GM23248 (cell line): ENCODE measurements around the gene DPYD. TPM values are rescaled to one million over a fixed set of nuclear protein-coding genes. Genes with fewer than 3 reads are reported as not detected.

Experiments
- DNase-seq: peaks from one replicate; pipeline ENCODE4 v3.0.0-alpha.2; 2015
- H2AFZ ChIP-seq: fragments of 200-600 bp; sonication (generic); 2 replicates; pipeline ENCODE4 v1.6.1; 2016; ENCODE audit warnings: antibody characterized with exemption
- H3F3A ChIP-seq: fragments of 200-600 bp; sonication (generic); 2 replicates; pipeline ENCODE4 v1.6.1; 2016; ENCODE audit warnings: mild to moderate bottlenecking, antibody characterized with exemption, mixed run types; ENCODE audit not compliant: insufficient read depth
- H3K27ac ChIP-seq: fragments of 200-600 bp; sonication (generic); 2 replicates; pipeline ENCODE4 v1.5.1; 2016; ENCODE audit warnings: mild to moderate bottlenecking
- H3K27me3 ChIP-seq: fragments of 200-600 bp; sonication (generic); replicated peaks from 2 replicates; pipeline ENCODE4 v1.6.1; 2016; ENCODE audit warnings: mild to moderate bottlenecking; ENCODE audit not compliant: insufficient read depth
- H3K36me3 ChIP-seq: fragments of 200-600 bp; sonication (generic); 2 replicates; pipeline ENCODE4 v1.6.1; 2016; ENCODE audit warnings: low read depth, mild to moderate bottlenecking
- H3K4me1 ChIP-seq: fragments of 200-600 bp; sonication (generic); 2 replicates; pipeline ENCODE4 v1.6.1; 2016; ENCODE audit warnings: mild to moderate bottlenecking; ENCODE audit not compliant: insufficient read depth
- H3K4me2 ChIP-seq: fragments of 200-600 bp; sonication (generic); one replicate; pipeline ENCODE4 v1.6.1; 2016; ENCODE audit warnings: mild to moderate bottlenecking; ENCODE audit not compliant: unreplicated experiment
- H3K4me3 ChIP-seq: fragments of 200-600 bp; sonication (generic); 2 replicates; pipeline ENCODE4 v1.5.1; 2016; ENCODE audit warnings: mild to moderate bottlenecking
- H3K79me2 ChIP-seq: fragments of 200-600 bp; sonication (generic); 2 replicates; pipeline ENCODE4 v1.6.1; 2016; ENCODE audit warnings: mild to moderate bottlenecking; ENCODE audit not compliant: insufficient read depth
- H3K9ac ChIP-seq: fragments of 200-600 bp; sonication (generic); 2 replicates; pipeline ENCODE4 v1.6.1; 2016; ENCODE audit warnings: mild to moderate bottlenecking
- H3K9me2 ChIP-seq: fragments of 200-600 bp; sonication (generic); 2 replicates; pipeline ENCODE4 v1.6.1; 2016; ENCODE audit warnings: mixed run types, mild to moderate bottlenecking, moderate library complexity; ENCODE audit not compliant: insufficient read depth
- H3K9me3 ChIP-seq: fragments of 200-600 bp; sonication (generic); one replicate; pipeline ENCODE4 v1.6.1; 2017; ENCODE audit warnings: low read depth
- H4K20me1 ChIP-seq: fragments of 200-600 bp; sonication (generic); 2 replicates; pipeline ENCODE4 v1.6.0; 2016; ENCODE audit not compliant: insufficient read depth
- EZH2 ChIP-seq: fragments of 200-600 bp; sonication (generic); IDR thresholded peaks from 2 replicates; pipeline ENCODE4 v1.6.1; 2018; ENCODE audit warnings: antibody characterized with exemption, mild to moderate bottlenecking; ENCODE audit not compliant: insufficient read depth, poor library complexity, severe bottlenecking
- EZH2phosphoT487 ChIP-seq: fragments of 200-600 bp; sonication (generic); IDR thresholded peaks from 2 replicates; pipeline ENCODE4 v1.6.1; 2018; ENCODE audit warnings: antibody characterized with exemption, moderate library complexity, mild to moderate bottlenecking, low read depth; ENCODE audit not compliant: insufficient read depth
- WGBS, 2 experiments: methylation state at CpG; one replicate each; pipeline ENCODE4 v1.1.6; 2015 to 2017; ENCODE audit warnings: low lambda C conversion rate in 2 of 2, low coverage in 1 of 2; ENCODE audit errors: missing lambda C conversion rate in 2 of 2; 5-methylcytosine and 5-hydroxymethylcytosine counted together
- in situ Hi-C: fragments of 300-500 bp; cut with MboI; formaldehyde crosslinking; loops from 2 replicates; pipeline ENCODE4 v1.15.0; 2020
- polyA plus RNA-seq: library from polyadenylated mRNA; unstranded; fragments of >200 nt; fragmentation: Nextera tagmentation; extraction: Ambion mirVana; gene quantifications from 2 replicates; pipeline ENCODE4 v1.2.1, GENCODE V29; 2016
- total RNA-seq: library from RNA; depleted of rRNA; stranded (reverse); fragments of >200 nt; shearing (Covaris generic); gene quantifications from 2 replicates; pipeline ENCODE4 v1.2.3, GENCODE V29; 2014

Gene DPYD
- total and polyA plus RNA-seq, 2 experiments from 2014 or later, result 38.4 to 70.7 TPM

GRCh38 chr1:97563926-97564325, 356.9 kb downstream of the DPYD start:
- DNase-seq, result no peak
- Histone ChIP-seq H3K79me2 (no peaks in the 10 kb centered on the region), H3K9me3 (no peaks in the 10 kb centered on the region), H2AFZ (no peak overlapping the region), H3K4me1 (peaks cover 13% of the 10 kb centered on the region), H3K4me2 (no peak overlapping the region), H3K4me3 (no peak overlapping the region), H3K27ac (no peak overlapping the region), H3K27me3 (no peaks in the 10 kb centered on the region), H3K36me3 (0 out of 2 replicates have a peak, but pooled peaks cover 2% of the 10 kb centered on the region), H3K9ac (no peak overlapping the region), H3K9me2 (no peaks in the 10 kb centered on the region), H4K20me1 (no peaks in the 10 kb centered on the region), H3F3A (peaks cover 11% of the 10 kb centered on the region)
- 96 to 98% methylated on average over 4 of the region's 4 CpGs for WGBS, 2 experiments
- in situ Hi-C loops, result no loop called here
- no peak for TF ChIP-seq EZH2
- TF ChIP-seq EZH2phosphoT487, result no peak

DNA sequence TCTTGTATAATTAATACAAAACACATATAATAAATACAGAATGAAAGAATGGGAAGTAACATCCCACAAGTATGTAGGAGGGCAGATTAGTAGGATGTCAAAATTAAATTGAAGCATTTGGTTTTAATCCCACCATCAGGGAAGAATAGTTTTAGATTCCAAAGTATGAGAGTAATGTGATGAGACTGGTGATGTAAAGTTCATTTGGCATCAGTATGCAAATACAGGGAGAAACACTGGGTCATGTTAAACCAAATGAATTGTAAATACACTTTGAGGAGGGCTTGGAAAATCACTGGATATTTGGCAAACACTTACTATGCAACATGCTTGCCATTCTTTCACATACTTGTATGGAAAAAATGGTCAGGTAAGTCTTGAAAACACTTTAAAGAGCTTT, 358.8 kb downstream of the DPYD start:
- Histone ChIP-seq H3K27me3 (no peaks in the 10 kb centered on the region), H3K9ac (no peak overlapping the region), H3K9me3 (no peaks in the 10 kb centered on the region), H3K9me2 (no peaks in the 10 kb centered on the region), H3F3A (peaks cover 11% of the 10 kb centered on the region), H2AFZ (no peak overlapping the region), H3K4me3 (no peak overlapping the region), H3K4me2 (peak overlapping the region; percentile 45), H3K79me2 (no peaks in the 10 kb centered on the region), H3K27ac (no peak overlapping the region), H4K20me1 (no peaks in the 10 kb centered on the region), H3K36me3 (0 out of 2 replicates have a peak, but pooled peaks cover 6% of the 10 kb centered on the region), H3K4me1 (peaks cover 13% of the 10 kb centered on the region)
- peak; percentile 33 for DNase-seq
- in situ Hi-C loops, result no loop called here
- TF ChIP-seq EZH2phosphoT487 (no peak), EZH2 (no peak)

- WGBS, 2 experiments, result 98% methylated on average over 4 of the region's 4 CpGs
- no peak overlapping the region for H3K4me3 ChIP-seq
- H3K36me3 ChIP-seq, result peaks cover 6% of the 10 kb centered on the region; the same call in 1 of the 2 replicates
- TF ChIP-seq EZH2 (no peak), EZH2phosphoT487 (no peak)
- H3K9ac ChIP-seq, result no peak overlapping the region
- DNase-seq, result no peak
- H3K27me3 ChIP-seq, result no peaks in the 10 kb centered on the region
- H3K79me2 ChIP-seq, result no peaks in the 10 kb centered on the region
- no peak overlapping the region for H2AFZ ChIP-seq
- H3K4me2 ChIP-seq, result no peak overlapping the region
- peaks cover 13% of the 10 kb centered on the region for H3K4me1 ChIP-seq
- H3K27ac ChIP-seq, result no peak overlapping the region
- no peaks in the 10 kb centered on the region for H3K9me3 ChIP-seq
- H3F3A ChIP-seq, result peaks cover 11% of the 10 kb centered on the region
- in situ Hi-C loops, result no loop called here
- no peaks in the 10 kb centered on the region for H4K20me1 ChIP-seq
- no peaks in the 10 kb centered on the region for H3K9me2 ChIP-seq
Measured at GRCh38 chr1:97560714-97561113, 360.1 kb downstream of the DPYD start.

GRCh38 chr1:97553971-97554370, 366.9 kb downstream of the DPYD start:
- in situ Hi-C loops, result no loop called here
- Histone ChIP-seq H3K4me1 (0 out of 2 replicates have a peak, but pooled peaks cover 5% of the 10 kb centered on the region), H3K4me3 (no peak overlapping the region), H3K27ac (no peak overlapping the region), H2AFZ (no peak overlapping the region), H3K9ac (no peak overlapping the region), H4K20me1 (no peaks in the 10 kb centered on the region; the same call in 1 of the 2 replicates), H3K9me2 (no peaks in the 10 kb centered on the region), H3F3A (no peaks in the 10 kb centered on the region), H3K27me3 (no peaks in the 10 kb centered on the region), H3K79me2 (no peaks in the 10 kb centered on the region), H3K4me2 (no peak overlapping the region), H3K9me3 (no peaks in the 10 kb centered on the region), H3K36me3 (peaks cover 19% of the 10 kb centered on the region; the same call in 1 of the 2 replicates)
- no peak for DNase-seq
- no peak for TF ChIP-seq EZH2phosphoT487
- no peak for TF ChIP-seq EZH2
- WGBS, 2 experiments, result 59 to 65% methylated on average over 2 of the region's 2 CpGs

DNA sequence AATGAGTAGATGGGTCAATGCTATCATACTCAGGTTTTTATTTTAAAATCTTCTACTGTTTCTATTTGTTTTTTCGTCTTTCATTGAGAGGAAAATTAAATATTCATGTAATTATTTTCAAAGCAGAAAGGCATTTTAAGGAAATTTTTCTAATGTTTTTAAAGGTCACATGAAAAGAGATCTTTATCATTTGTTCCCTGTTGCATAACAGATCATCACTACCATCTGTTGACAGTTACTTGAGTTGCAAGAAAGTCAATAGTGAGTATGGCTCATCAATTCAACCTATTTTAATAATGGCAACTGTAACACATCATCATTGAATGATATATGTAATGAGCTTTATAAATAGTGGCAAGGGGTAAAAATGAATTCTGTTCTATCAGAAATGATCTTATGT, 369.7 kb downstream of the DPYD start:
- H3K36me3 ChIP-seq, result peaks cover 13% of the 10 kb centered on the region; the same call in 1 of the 2 replicates
- TF ChIP-seq EZH2 (no peak), EZH2phosphoT487 (no peak)
- no peaks in the 10 kb centered on the region for H3F3A ChIP-seq
- H3K79me2 ChIP-seq, result no peaks in the 10 kb centered on the region
- peak; percentile 4 for DNase-seq
- no peaks in the 10 kb centered on the region for H3K9me3 ChIP-seq
- no peaks in the 10 kb centered on the region for H3K27me3 ChIP-seq
- in situ Hi-C loops, result no loop called here
- H2AFZ ChIP-seq, result no peak overlapping the region
- no peaks in the 10 kb centered on the region; the same call in 1 of the 2 replicates for H4K20me1 ChIP-seq
- H3K4me1 ChIP-seq, result 0 out of 2 replicates have a peak, but pooled peaks cover 5% of the 10 kb centered on the region
- H3K27ac ChIP-seq, result no peak overlapping the region
- H3K9me2 ChIP-seq, result no peaks in the 10 kb centered on the region
- no peak overlapping the region for H3K4me3 ChIP-seq
- no peak overlapping the region for H3K9ac ChIP-seq
- 51 to 53% methylated on average over 1 of the region's 1 CpG for whole genome bisulfite sequencing, 2 experiments
- H3K4me2 ChIP-seq, result no peak overlapping the region
